Psoas muscle (tissue), 8 donors: ENCODE data around the gene ITPR3. TPM values are rescaled to one million over a fixed set of nuclear protein-coding genes. Genes with fewer than 3 reads are reported as not detected.

Source experiments
- ATAC-seq, 4 donors: fragments of 200-7000 bp; cut with Tn5 transposase; one replicate each; pipeline ENCODE4 v1.9.1; 2020; ENCODE audit warnings: moderate library complexity in 3 of 4, mild to moderate bottlenecking in 2 of 4
- DNase-seq, 2 donors: peaks; one replicate each; pipeline ENCODE4 v3.0.0-alpha.2; 2020
- H3K27ac ChIP-seq: fragments of 200-600 bp; one replicate; pipeline ENCODE4 v1.8.0; 2022
- H3K27me3 ChIP-seq, 3 donors: fragments of 200-600 bp in 1 of 3; one replicate each; pipeline versions ENCODE4 v1.6.1 to v1.8.0; 2013 to 2022; ENCODE audit warnings: low read length in 2 of 3, mild to moderate bottlenecking in 2 of 3, moderate library complexity in 1 of 3; ENCODE audit not compliant: insufficient read depth in 3 of 3
- H3K36me3 ChIP-seq, 2 donors: fragments of 200-600 bp in 1 of 2; one replicate each; pipeline versions ENCODE4 v1.6.1 to v1.8.0; 2013 to 2022; ENCODE audit warnings: low read depth in 1 of 2, mild to moderate bottlenecking in 1 of 2, moderate library complexity in 1 of 2; ENCODE audit not compliant: insufficient read depth in 1 of 2
- H3K4me1 ChIP-seq: fragments of 200-600 bp; one replicate; pipeline ENCODE4 v1.8.0; 2022
- H3K4me3 ChIP-seq: fragments of 200-600 bp; one replicate; pipeline ENCODE4 v1.8.0; 2022; ENCODE audit warnings: mild to moderate bottlenecking
- H3K9me3 ChIP-seq: fragments of 200-600 bp; one replicate; pipeline ENCODE4 v1.8.0; 2022
- CTCF ChIP-seq: fragments of 200-600 bp; IDR thresholded peaks from one replicate; pipeline ENCODE4 v1.8.0; 2022; ENCODE audit warnings: antibody characterized with exemption
- WGBS, 3 donors: extraction: QIAGEN DNeasy Blood & Tissue Kit; methylation state at CpG; one replicate each; pipeline versions ENCODE4 v1.1.6 to v1.1.7; 2013; 5-methylcytosine and 5-hydroxymethylcytosine counted together
- intact Hi-C, 2 donors: fragments of 100-400 bp; cut with DNase I; formaldehyde crosslinking; loops; one replicate each; pipeline versions ENCODE4 v1.11.0 to v1.14.2; 2022
- polyA plus RNA-seq, 3 donors: library from polyadenylated mRNA; stranded (reverse); fragments of 200-250 nt; gene quantifications; one replicate each; pipeline ENCODE4 v1.2.3, GENCODE V29; 2013
- total RNA-seq, 4 donors: library from RNA; stranded (reverse); fragmentation: NEBNext Ultra II Directional in 2 of 4; extraction: Animal tissue kit (Norgen Biotek cat#: 25700) in 2 of 4; gene quantifications; one replicate each; pipeline versions ENCODE4 v1.2.1 to v1.2.4, GENCODE V29; 2021 to 2023
- donor health status: healthy with polysubstance abuse.
- donor health status: DM: no; HTN: no; CAD: no; lungs with moderate emphysema.
- donor health status: Bipolar disorder and iron deficiency.
- donor health status: healthy.
- donor health status: DM: yes; HTN: yes; CAD: no.
- donor health status: DM: no; HTN: no; CAD: no.
- donor health status: DM: no; HTN: no; CAD: no.
- donor health status: DM: yes; HTN: yes; CAD: no.

Gene ITPR3
- total and polyA plus RNA-seq, 7 donors: 1.9 to 7.4 (median 3.8) TPM

DNA sequence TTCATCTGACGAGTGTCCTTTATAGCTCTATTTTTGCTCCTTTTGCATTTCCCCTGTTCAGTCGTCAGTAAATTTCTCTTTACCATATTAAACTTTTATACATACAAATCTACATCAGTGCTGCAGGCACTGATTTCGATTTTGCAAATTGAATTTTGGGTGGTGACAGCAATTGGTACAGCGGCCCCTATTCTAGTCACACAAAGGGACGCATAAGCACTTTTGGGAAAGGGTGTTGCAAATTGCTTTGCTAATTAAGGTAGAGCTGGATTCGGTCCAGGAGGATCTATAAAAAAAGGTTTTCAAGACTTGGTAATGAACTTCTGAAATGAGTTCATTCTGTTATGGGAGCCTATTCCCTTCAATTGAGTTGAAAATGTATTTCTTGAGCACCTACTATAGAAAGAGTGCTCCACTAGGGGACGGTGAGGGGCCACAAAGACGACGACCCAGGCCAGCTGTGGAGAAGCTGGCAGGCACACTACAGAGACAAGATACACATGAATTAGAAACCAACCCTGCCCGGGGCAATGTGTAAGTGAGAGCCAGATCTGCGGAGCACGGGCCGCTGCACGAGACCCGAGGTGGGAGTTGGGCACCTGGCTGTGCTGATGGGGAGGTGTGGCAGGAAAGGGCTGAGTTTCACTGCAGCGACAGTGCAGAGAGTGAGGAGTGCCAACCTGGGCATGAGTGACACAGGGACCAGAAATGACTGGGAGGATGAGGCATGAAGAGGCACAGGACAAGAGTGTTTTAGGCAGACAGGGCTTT is 85.0 kb downstream of the ITPR3 start:
- intact Hi-C loops: loop anchor here in 1 of 2 donors (10.0 kb wide), 1 partner anchor 449 kb away; no protein-coding TSS in a partner anchor
- Histone ChIP-seq H3K36me3 (peaks cover 11 to 23% of the 10 kb centered on the region in 2 donors), H3K27me3 (no peaks in the 10 kb centered on the region), H3K27ac (no peak overlapping the region), H3K4me1 (peaks cover 22% of the 10 kb centered on the region), H3K4me3 (no peak overlapping the region), H3K9me3 (no peaks in the 10 kb centered on the region)
- ATAC-seq (no peak), DNase-seq (no peak)
- TF ChIP-seq CTCF: no peak
- WGBS, 3 donors: 70 to 82% (median 72%) methylated on average over 16 of the region's 16 CpGs

GRCh38 chr6:33707771-33708170 is 86.6 kb downstream of the ITPR3 start:
- H3K4me3 ChIP-seq: no peak overlapping the region
- DNase-seq: no peak
- peaks cover 11 to 22% of the 10 kb centered on the region in 2 donors for H3K36me3 ChIP-seq
- intact Hi-C loops: loop anchor here in 1 of 2 donors (10.0 kb wide), 1 partner anchor 447 kb away; no protein-coding TSS in a partner anchor
- WGBS, 3 donors: 90 to 95% (median 93%) methylated on average over 5 of the region's 5 CpGs
- ATAC-seq: no peak
- H3K27me3 ChIP-seq: no peaks in the 10 kb centered on the region
- TF ChIP-seq CTCF: no peak
- H3K4me1 ChIP-seq: peaks cover 27% of the 10 kb centered on the region
- no peaks in the 10 kb centered on the region for H3K9me3 ChIP-seq
- H3K27ac ChIP-seq: no peak overlapping the region

DNA sequence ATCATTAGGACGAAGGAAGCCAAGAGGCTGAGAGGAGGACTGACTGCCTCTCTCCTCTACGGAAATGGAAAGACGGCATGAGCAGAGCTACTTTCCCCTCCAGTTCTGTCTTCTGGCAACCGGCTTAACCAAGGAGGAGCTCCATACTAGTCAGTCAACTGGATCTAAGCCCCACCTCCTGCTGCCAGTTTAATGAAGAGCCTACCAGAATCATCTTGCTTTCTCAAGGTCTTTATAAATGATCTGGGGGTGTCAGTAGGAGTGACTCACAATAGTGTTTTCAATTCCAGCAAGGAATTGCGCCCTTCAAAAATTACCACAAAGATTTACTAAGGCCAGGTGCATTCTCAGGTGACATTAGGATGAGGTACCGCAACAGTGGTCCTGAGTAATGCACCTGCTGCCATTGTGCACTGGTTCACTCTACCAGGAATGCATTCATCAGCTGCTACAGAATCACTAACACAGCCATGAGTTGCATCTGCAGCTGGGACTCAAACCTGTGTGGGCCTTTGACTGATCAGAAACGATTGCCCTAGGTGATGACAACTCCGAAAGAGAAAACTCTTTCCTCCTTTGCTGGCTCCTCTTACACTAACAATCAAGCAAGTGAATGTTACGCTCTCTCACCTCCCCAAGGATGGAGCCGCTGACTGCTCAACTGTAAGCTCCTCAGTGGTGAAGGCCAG is 87.5 kb downstream of the ITPR3 start:
- intact Hi-C loops: loop anchor here in 1 of 2 donors (10.0 kb wide), 1 partner anchor 446 kb away; no protein-coding TSS in a partner anchor
- H3K27me3 ChIP-seq: no peaks in the 10 kb centered on the region
- WGBS, 3 donors: 85 to 95% (median 89%) methylated on average over 10 of the region's 10 CpGs
- TF ChIP-seq CTCF: no peak
- H3K4me1 ChIP-seq: peaks cover 27% of the 10 kb centered on the region
- H3K4me3 ChIP-seq: no peak overlapping the region
- H3K36me3 ChIP-seq: peaks cover 8 to 22% of the 10 kb centered on the region in 2 donors
- ATAC-seq (no peak), DNase-seq (no peak)
- no peaks in the 10 kb centered on the region for H3K9me3 ChIP-seq
- H3K27ac ChIP-seq: no peak overlapping the region

DNA sequence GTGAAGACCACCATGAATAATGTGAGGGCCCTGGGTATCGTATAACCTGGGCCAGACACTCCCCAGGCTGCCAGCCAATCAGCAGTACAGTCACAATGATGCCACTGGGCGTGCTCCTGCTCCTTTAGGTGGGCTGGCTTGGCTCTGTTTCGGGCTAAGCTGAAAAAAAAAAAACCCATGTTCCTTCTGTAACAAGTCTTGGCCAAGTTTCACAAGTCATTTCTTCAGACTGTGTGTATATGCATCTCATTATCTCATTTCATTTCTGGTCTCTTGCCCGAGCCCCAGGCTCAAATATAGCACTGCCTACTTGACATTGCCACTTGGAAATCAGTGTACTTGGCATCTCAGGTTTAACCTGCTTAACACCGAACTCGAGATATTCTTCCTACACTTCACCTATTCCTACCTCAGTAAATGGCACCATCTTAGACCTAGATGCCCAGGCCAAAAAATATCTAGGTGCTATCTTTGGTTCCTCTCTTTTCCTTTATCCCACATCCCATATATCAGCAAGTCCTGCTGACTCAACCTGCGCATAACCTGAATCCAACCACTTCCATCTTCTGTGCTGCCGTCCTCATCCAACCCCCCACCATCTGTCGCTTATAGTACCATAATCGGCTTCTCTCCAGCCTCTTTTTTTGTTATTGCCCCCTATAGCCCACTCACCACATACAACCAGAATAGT is 88.6 kb downstream of the ITPR3 start:
- ATAC-seq (no peak), DNase-seq (no peak)
- no peaks in the 10 kb centered on the region for H3K9me3 ChIP-seq
- no peaks in the 10 kb centered on the region for H3K27me3 ChIP-seq
- intact Hi-C loops: loop anchor here in 1 of 2 donors (10.0 kb wide), 1 partner anchor 445 kb away; no protein-coding TSS in a partner anchor
- peak overlapping the region; percentile 92 for H3K4me3 ChIP-seq
- H3K4me1 ChIP-seq: peaks cover 27% of the 10 kb centered on the region
- 56 to 72% (median 68%) methylated on average over 10 of the region's 10 CpGs for whole genome bisulfite sequencing, 3 donors
- H3K36me3 ChIP-seq: peaks cover 8 to 17% of the 10 kb centered on the region in 2 donors
- no peak for TF ChIP-seq CTCF
- H3K27ac ChIP-seq: peak overlapping the region; percentile 98
